ENCODE results near the gene PPP1R8. TPM values are rescaled to one million over a fixed set of nuclear protein-coding genes. Genes with fewer than 3 reads are reported as not detected.

The PPP1R8 gene
- polyA plus RNA-seq, 1 experiment: 52.7 TPM

DNA sequence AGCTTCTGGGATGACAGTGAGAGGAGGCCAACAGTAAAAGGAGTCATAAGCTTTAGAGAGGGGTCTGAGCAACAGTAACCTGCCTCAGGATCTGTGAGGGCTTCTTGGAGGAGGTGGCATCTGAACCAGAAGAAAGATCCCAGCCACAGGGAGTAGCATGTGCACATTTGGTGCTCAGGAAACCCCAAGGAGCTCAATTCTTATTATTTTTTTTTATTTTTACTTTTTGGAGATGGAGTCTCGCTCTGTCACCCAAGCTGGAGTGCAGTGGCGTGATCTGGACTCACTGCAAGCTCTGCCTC, 46.5 kb downstream of the PPP1R8 start:
- H3K9me3 ChIP-seq (ENCODE audit: control insufficient read depth, insufficient read depth, low read length): no peaks in the 10 kb centered on the region; the same call in 1 of the 2 replicates
- H3K4me3 ChIP-seq (ENCODE audit: low read depth, low read length): no peak overlapping the region
- ChIA-PET POLR2A (no interaction called here), CTCF (no interaction called here)
- no peak overlapping the region for H3K27ac ChIP-seq (ENCODE audit: low read depth, low read length)
- TF ChIP-seq CTCF (IDR thresholded peaks at IDR 0.05; ENCODE audit: low read depth, low read length): no peak
- DNase-seq (ENCODE audit: low read depth, low spot score): no peak
- no peaks in the 10 kb centered on the region for H3K27me3 ChIP-seq (ENCODE audit: control insufficient read depth, insufficient read depth, low read length)

DNA sequence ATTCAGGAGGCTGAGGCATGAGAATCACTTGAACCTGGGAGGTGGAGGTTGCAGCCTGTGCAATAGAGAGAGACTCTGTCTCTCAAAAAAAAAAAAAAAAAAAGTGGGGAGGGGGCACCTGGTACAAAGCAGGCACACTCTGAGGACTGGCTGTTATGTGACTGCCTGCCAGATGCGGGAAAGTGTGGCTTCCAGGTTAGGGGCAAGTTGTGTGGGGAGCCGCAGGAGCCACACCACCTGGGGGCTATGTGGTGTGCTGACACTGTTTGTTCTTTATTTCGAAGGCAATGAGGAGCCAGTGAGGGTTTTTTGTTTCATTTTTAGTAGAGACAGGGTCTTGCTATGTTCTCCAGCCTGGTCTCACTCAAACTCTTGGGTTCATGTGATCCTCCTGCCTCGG, 47.5 kb downstream of the PPP1R8 start:
- CTCF ChIA-PET: no interaction called here
- POLR2A ChIA-PET: interaction anchor here (0.7 kb wide), 1 partner anchor 206 kb away, joined by 4 read pairs; no protein-coding TSS in a partner anchor
- Histone ChIP-seq H3K9me3 (ENCODE audit: control insufficient read depth, insufficient read depth, low read length) (no peaks in the 10 kb centered on the region; the same call in 1 of the 2 replicates), H3K27ac (ENCODE audit: low read depth, low read length) (no peak overlapping the region), H3K4me3 (ENCODE audit: low read depth, low read length) (no peak overlapping the region), H3K27me3 (ENCODE audit: control insufficient read depth, insufficient read depth, low read length) (no peaks in the 10 kb centered on the region)
- TF ChIP-seq CTCF (IDR thresholded peaks at IDR 0.05; ENCODE audit: low read depth, low read length): no peak
- no peak for DNase-seq (ENCODE audit: low read depth, low spot score)

- DNase-seq (ENCODE audit: low read depth, low spot score): no peak
- POLR2A ChIA-PET: interaction anchor here (0.5 kb wide), 1 partner anchor 26 kb away, joined by 3 read pairs; no protein-coding TSS in a partner anchor
These were observed 48.3 kb downstream of the PPP1R8 start for GRCh38 chr1:27878787-27879335.

DNA sequence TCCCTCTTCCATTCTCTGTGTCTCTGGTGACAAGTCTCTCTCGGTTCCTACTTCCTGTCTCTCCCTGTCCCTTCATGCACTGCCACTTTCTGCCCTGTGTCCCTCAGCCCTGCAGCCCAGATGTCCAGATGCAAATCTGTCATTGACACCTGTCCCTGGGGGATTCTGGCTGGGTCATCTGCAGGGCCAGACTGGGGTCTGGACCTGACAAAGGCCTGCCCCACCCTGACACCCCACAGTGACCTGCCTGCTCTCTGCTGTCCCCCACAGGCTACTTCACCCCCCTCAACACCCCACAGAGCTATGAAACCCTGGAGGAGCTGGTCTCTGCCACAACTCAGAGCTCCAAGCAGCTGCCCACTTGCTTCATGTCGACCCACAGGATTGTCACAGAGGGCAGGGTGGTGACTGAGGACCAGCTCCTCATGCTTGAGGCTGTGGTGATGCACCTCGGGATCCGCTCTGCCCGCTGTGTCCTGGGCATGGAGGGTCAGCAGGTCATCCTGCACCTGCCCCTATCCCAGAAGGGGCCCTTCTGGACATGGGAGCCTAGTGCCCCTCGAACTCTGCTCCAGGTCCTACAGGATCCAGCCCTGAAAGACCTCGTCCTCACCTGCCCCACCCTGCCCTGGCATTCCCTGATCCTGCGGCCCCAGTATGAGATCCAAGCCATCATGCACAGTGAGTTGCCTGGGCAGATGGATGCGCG, 48.9 kb downstream of the PPP1R8 start:
- DNase-seq (ENCODE audit: low read depth, low spot score): no peak
- CTCF ChIA-PET: no interaction called here

More at GRCh38 chr1:27878787-27879335, 48.3 kb downstream of the PPP1R8 start:
- Histone ChIP-seq H3K9me3 (ENCODE audit: control insufficient read depth, insufficient read depth, low read length) (no peaks in the 10 kb centered on the region; the same call in 1 of the 2 replicates), H3K27me3 (ENCODE audit: control insufficient read depth, insufficient read depth, low read length) (no peaks in the 10 kb centered on the region), H3K27ac (ENCODE audit: low read depth, low read length) (no peak overlapping the region), H3K4me3 (ENCODE audit: low read depth, low read length) (no peak overlapping the region)
- no peak for TF ChIP-seq CTCF (IDR thresholded peaks at IDR 0.05; ENCODE audit: low read depth, low read length)
- CTCF ChIA-PET: no interaction called here

More for the DNA sequence above, 48.9 kb downstream of the PPP1R8 start:
- Histone ChIP-seq H3K9me3 (ENCODE audit: control insufficient read depth, insufficient read depth, low read length) (no peaks in the 10 kb centered on the region; the same call in 1 of the 2 replicates), H3K4me3 (ENCODE audit: low read depth, low read length) (no peak overlapping the region), H3K27me3 (ENCODE audit: control insufficient read depth, insufficient read depth, low read length) (no peaks in the 10 kb centered on the region), H3K27ac (ENCODE audit: low read depth, low read length) (no peak overlapping the region)
- no peak for TF ChIP-seq CTCF (IDR thresholded peaks at IDR 0.05; ENCODE audit: low read depth, low read length)
- POLR2A ChIA-PET: interaction anchor here (0.5 kb wide), 1 partner anchor 25 kb away, joined by 3 read pairs; no protein-coding TSS in a partner anchor

All from AG04450 (cell line).